ENCODE results near the gene PITPNM1.

- TF ChIP-seq CTCF (conservative IDR thresholded peaks at IDR 0.05; ENCODE audit: low read depth, low read length), result no peak
- no peak for TF ChIP-seq EZH2 (IDR thresholded peaks at IDR 0.05; ENCODE audit: borderline replicate concordance, low read depth, low read length, poor library complexity, severe bottlenecking)
Measured at GRCh38 chr11:67525275-67525976, 20.3 kb upstream of the PITPNM1 start.

All from A673 (cell line).